ENCODE measurements around the gene MAPK9.
A peak's percentile ranks its signal among the peaks of the same experiment; 100 is the strongest.
"Not testable (repeated sequence)": the region's sequence is repeated elsewhere in the genome, so short reads cannot be mapped to it uniquely, and the experiment has no call there.

MAPK9 gene

DNA sequence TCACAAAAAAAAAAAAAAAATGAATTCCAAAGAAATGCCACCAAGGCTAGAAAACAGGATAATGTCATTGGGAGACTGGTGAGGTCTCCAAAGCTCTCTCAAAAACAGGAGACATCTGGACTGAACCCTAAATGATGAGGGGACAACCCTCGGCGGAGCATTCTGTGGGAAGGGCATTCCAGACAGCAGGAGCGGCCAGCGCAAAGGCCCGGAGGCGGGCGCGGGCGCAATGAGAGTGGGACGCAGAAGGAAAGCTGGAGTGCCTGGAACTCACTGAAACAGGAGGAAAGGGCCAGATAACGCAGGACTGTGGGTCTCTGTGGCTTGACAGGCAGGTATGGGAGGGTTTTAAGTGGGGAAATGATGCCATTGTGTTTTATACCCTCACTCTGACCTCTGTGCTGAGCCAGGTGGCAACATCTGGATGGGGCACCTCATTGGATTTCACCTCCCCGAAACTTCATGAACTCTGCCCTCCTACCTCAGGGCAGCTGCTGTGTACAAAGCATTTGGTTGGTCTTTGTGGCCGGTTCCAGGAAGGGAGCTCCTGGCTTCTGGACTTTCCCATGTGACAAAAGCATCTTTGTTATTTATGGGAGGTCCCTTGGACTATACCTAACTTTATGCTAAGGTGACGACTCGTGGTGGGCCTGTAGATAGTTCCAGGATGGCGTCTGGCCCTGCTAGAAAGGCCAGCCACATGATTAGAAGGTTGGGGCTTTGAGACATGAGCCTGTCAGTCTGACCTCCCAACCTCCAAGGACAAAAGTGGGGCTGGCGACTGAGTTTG lies 11.5 kb upstream of the MAPK9 start:
- no peak for DNase-seq (ENCODE audit: low read depth)
- no peak for TF ChIP-seq POLR2A (IDR thresholded peaks at IDR 0.05; ENCODE audit: extremely low read depth, insufficient read length)
- TF ChIP-seq, protein P1, sequence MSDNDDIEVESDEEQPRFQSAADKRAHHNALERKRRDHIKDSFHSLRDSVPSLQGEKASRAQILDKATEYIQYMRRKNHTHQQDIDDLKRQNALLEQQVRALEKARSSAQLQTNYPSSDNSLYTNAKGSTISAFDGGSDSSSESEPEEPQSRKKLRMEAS (IDR thresholded peaks at IDR 0.05; ENCODE audit: low read depth, low read length): no peak
- TF ChIP-seq MYC (IDR thresholded peaks at IDR 0.05; ENCODE audit: low read depth, low read length): no peak
- TF ChIP-seq, protein P2, sequence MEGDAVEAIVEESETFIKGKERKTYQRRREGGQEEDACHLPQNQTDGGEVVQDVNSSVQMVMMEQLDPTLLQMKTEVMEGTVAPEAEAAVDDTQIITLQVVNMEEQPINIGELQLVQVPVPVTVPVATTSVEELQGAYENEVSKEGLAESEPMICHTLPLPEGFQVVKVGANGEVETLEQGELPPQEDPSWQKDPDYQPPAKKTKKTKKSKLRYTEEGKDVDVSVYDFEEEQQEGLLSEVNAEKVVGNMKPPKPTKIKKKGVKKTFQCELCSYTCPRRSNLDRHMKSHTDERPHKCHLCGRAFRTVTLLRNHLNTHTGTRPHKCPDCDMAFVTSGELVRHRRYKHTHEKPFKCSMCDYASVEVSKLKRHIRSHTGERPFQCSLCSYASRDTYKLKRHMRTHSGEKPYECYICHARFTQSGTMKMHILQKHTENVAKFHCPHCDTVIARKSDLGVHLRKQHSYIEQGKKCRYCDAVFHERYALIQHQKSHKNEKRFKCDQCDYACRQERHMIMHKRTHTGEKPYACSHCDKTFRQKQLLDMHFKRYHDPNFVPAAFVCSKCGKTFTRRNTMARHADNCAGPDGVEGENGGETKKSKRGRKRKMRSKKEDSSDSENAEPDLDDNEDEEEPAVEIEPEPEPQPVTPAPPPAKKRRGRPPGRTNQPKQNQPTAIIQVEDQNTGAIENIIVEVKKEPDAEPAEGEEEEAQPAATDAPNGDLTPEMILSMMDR (IDR thresholded peaks at IDR 0.05; ENCODE audit: low read depth, low read length): no peak
- H3K4me3 ChIP-seq (ENCODE audit: low read depth, low read length): no peak overlapping the region

DNA sequence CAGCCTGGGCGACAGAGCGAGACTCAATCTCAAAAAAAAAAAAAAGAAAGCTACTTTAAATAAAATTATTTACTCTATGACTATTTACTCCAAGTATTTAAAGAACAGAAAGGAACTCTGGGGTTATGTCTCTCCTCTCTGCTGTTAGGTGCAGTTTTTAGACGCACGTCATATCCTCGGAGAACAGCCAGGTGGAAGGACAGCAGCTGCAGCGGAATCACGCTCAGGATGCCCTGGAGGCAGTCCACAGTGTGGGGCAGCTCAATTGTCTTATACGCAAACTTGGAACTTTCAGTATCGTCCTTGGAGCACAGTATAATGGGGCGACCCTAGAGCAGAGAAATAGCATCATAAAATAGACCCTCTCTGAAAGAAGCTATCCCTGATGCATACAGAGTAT lies 10.4 kb upstream of the MAPK9 start:
- H3K4me3 ChIP-seq (ENCODE audit: low read depth, low read length): no peak overlapping the region
- no peak for TF ChIP-seq POLR2A (IDR thresholded peaks at IDR 0.05; ENCODE audit: extremely low read depth, insufficient read length)
- no peak for DNase-seq (ENCODE audit: low read depth)

DNA sequence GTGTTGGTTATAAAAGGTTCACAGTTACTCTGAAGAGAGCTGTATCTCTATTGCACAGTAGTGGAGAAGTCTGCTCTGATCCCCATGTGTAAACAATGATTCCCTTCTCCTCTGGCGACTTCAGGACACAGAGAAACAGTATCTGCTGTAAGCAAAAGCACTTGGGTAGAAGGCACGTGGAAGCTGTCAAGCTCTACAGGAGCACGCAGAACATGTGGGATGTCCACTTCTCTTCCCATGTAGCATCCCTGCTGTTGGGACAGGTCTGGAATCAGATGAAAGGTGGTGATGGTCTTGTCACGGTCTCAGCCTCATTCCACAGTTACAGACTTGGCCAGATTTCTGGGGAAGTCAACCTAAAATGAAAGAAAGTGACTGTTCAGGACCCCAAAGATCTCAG lies 9.4 kb upstream of the MAPK9 start:
- no peak for DNase-seq (ENCODE audit: low read depth)
- no peak for TF ChIP-seq MYC (IDR thresholded peaks at IDR 0.05; ENCODE audit: low read depth, low read length)
- no peak for TF ChIP-seq POLR2A (IDR thresholded peaks at IDR 0.05; ENCODE audit: extremely low read depth, insufficient read length)
- TF ChIP-seq, protein P1 (IDR thresholded peaks at IDR 0.05; ENCODE audit: low read depth, low read length): no peak
- TF ChIP-seq, protein P2 (IDR thresholded peaks at IDR 0.05; ENCODE audit: low read depth, low read length): no peak
- H3K4me3 ChIP-seq (ENCODE audit: low read depth, low read length): no peak overlapping the region

DNA sequence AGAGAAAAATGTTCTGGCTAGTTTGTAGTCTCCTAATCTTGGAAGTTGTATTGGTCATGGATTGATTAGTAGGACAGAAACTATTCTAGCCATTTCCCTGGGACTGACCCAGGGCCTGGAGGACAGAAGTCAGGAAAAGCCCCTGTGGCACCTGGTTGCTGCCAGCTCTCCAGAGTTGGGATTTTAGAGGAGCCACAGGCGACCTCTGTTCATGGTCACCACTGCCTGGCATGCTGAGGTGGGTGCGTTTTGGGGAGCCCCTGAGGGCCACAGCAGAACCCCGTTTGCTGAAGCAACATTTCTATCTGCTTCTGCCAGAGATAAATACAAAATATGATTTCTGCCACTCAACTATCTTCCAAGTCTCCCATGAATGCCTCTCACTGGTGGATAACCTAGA lies 7.6 kb upstream of the MAPK9 start:
- TF ChIP-seq, protein P1 (IDR thresholded peaks at IDR 0.05; ENCODE audit: low read depth, low read length): no peak
- TF ChIP-seq MYC (IDR thresholded peaks at IDR 0.05; ENCODE audit: low read depth, low read length) (no peak), POLR2A (IDR thresholded peaks at IDR 0.05; ENCODE audit: extremely low read depth, insufficient read length) (no peak)
- TF ChIP-seq, protein P2 (IDR thresholded peaks at IDR 0.05; ENCODE audit: low read depth, low read length): no peak
- no peak overlapping the region for H3K4me3 ChIP-seq (ENCODE audit: low read depth, low read length)
- no peak for DNase-seq (ENCODE audit: low read depth)

DNA sequence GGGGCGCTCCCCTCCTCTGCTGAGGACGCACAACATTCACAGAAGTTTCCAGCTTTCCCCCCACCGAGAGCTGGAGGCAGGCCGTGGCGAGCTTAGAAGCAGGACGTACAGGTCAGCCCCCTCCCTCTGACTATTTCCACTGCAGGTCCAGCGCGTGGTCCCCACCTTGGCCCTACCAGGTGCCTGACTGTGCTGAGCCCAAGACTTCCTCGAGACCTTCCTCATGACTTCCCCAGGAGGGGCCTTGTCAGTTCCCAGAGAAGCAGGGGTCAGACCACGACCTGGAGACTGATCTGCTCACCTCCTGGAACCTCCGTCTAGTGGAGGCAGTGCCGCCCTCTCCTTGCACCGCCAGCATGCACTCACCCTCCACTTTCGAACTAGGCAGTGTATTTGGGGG lies 7.1 kb upstream of the MAPK9 start:
- DNase-seq (ENCODE audit: low read depth); H3K4me3 ChIP-seq (ENCODE audit: low read depth, low read length): not testable (repeated sequence)

DNA sequence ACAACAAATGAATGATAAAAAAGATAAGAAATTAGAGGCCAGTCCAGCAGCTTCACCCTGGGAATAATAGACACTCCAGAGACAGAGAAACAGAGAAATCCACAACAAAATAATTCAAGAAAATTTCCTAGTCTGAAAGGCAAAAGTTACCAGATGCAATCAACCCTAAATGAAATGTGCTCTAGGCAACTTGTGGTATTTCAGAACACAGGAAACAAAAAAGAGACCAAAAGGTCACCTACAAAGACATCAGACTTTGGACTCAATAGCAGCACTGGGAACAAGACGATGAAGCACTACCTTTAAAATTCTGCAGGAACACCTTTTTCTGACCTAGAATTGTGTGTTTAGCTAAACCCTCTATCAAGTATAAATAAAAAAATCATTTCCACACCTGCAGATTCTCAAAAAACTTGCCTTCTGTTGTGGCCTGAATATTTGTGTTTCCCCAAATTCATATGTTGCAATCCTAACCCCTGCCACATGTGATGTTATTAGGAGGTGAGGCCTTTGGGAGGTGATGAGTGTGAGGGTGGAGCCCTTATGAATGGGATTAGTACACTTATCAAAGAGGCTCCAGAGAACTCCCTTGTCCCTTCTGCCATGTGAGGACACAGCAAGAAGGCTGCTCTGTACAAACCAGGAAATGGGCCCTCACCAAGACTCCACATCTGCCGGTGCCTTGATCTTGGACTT lies 5.9 kb upstream of the MAPK9 start:
- peak; percentile 30 for DNase-seq (ENCODE audit: low read depth)
- no peak overlapping the region for H3K4me3 ChIP-seq (ENCODE audit: low read depth, low read length)
- no peak for TF ChIP-seq POLR2A (IDR thresholded peaks at IDR 0.05; ENCODE audit: extremely low read depth, insufficient read length)
- TF ChIP-seq, protein P1 (IDR thresholded peaks at IDR 0.05; ENCODE audit: low read depth, low read length): no peak
- TF ChIP-seq, protein P2 (IDR thresholded peaks at IDR 0.05; ENCODE audit: low read depth, low read length): no peak
- TF ChIP-seq MYC (IDR thresholded peaks at IDR 0.05; ENCODE audit: low read depth, low read length): no peak

Measured in NB4 (cell line).